DMS79 treated with DMSO at 0.1 percent for 48 hours (cell line): Measurements from ENCODE around the gene PLD3.
"Not testable (repeated sequence)": the region's sequence is repeated elsewhere in the genome, so short reads cannot be mapped to it uniquely, and the experiment has no call there.

Experiments
- DNase-seq: peaks from one replicate; lab custom pipeline; 2025; lab: John Stamatoyannopoulos, UW

PLD3 gene

DNA sequence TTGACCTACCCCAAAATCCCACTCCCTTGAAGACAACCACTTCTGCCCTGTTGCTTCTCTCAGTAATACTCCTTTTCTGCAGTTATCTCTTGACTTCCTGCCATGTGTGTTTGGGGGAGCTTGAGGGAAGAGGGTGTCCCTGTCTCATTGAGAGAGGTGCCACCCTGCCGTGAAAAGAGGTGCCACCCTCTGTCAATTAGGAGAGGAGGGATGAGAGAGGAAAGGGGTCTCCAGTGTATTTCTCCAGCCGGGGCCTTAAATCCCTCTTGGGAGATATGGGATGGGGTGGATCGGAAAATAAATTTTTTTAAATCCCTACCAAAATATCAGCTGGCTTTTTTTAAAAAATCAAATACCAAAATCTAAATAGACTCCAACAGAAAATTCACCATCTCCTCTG, 16.5 kb downstream of the PLD3 start:
- no peak for DNase-seq

GRCh38 chr19:40365613-40366401, 17.3 kb downstream of the PLD3 start:
- no peak for DNase-seq

- DNase-seq: no peak
Observed at GRCh38 chr19:40366697-40367561, 18.4 kb downstream of the PLD3 start.

DNA sequence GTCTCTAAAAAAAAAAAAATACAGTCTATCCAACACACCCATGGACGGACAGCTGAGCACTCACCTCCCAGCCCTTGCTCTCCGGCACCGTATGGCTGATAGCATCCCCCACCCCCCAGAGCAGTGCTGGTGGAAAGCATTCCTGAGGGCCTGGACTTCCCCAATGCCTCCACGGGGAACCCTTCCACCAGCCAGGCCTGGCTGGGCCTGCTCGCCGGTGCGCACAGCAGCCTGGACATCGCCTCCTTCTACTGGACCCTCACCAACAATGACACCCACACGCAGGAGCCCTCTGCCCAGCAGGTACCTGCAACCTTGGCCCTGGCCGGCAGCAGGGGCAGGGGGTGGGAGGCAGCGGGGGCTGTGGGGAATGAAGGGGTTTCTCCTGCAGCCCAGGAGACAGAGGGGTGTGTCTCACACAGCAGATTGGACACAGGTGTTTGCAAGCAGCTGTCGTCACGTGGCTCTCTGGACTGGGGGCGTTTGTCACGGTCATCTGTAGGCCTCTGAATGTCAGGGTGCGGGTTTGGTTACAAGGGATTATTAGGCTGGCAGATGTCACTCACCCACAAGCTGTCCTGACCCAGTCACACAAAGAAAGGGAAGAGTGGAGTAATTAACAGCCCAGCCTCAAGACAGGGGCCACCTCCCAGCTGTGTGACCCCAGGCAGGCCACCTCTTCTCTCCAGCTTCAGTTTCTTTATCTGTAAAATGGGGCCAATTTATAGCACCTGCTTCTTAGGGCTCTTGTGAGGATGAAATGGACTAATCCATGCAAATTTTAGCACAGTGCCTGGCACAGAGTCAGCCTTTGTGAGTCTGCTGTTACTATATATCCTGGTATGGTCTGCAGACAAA, 19.3 kb downstream of the PLD3 start:
- DNase-seq: no peak

- DNase-seq: no peak
Observed at GRCh38 chr19:40369797-40370196, 21.3 kb downstream of the PLD3 start.

DNA sequence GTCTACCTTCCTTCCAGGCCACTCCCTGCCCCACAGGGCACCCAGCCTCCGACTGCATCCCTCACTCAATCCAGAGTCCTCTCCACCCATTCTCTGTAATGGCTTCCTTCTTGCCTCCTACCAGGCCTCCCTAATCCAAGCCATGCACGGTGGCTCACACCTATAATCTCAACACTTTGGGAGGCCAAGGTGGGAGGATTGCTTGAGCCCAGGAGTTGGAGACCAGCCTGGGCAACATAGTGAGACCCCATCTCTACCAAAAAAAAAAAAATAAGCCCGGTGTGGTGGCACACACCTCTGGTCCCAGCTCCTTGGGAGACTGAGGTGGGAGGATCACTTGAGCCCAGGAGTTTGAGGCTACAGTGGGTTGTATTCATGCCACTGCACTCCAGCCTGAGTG, 21.8 kb downstream of the PLD3 start:
- not testable (repeated sequence) for DNase-seq

DNA sequence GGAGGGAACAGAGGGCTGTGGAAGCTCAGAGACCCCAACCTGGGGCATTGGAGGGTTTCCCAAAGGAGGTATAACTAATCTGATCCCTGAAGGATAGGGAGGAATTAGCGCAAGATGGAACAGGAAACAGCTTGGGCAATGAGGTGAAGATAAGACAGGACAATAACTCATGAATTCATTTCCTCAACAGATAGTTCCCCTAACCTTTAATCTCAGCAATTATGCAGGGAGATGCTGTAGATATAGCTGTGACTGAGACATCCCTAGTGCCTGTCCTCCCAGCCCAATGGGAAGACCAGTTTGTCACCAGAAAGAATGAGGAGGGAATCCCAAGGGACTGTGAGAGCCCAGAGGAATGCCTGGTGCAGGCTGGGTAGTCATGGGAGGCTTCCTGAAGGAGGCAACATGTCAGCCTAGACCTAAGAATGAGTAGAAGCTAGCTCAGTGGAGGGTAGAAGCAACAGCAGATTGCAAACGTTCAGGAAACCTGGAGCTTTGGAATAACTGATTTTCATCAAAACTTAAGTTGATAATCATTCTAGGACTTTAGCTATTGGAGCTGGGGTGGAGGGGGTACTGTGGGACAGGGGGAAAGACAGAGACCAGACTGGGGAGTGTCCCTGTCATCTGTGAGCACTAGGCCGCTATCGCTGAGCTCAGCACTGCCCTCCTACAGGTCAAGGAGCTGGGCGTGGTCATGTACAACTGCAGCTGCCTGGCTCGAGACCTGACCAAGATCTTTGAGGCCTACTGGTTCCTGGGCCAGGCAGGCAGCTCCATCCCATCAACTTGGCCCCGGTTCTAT, 22.7 kb downstream of the PLD3 start:
- DNase-seq: no peak

DNA sequence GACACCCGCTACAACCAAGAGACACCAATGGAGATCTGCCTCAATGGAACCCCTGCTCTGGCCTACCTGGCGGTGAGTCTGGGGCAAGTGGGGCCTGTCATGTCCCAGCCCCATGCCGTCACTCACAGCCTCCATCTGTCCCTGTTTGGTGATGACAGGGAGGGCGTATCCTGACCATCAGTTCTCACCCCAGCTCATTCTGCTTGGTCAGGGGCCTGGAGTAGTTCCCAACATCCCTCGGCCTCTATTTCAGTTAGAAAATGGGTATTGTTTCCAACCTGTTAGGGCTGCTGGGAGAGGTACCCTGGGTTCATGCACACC, 23.3 kb downstream of the PLD3 start:
- no peak for DNase-seq

DNA sequence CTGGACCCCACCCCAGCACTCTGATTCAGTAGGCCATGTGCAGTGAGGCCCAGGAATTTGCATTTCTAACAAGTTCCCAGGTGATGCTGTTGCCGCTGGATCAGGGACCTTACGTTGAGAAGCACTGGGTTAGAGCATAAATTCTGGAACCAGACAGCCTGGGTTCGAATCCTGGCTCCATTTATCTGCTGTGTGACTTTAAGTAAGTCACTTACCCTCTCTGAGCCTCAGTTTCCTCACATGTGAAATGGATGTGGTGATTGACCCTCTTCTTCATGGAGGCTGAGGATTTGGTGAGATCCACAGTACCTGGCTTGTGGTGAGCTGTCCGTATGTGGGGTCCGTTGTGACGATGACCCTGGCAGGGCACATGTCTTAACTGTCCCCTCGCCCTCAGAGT, 25.6 kb downstream of the PLD3 start:
- no peak for DNase-seq

- DNase-seq: no peak
Observed at GRCh38 chr19:40376286-40376862, 27.9 kb downstream of the PLD3 start.

- DNase-seq: no peak
Observed at GRCh38 chr19:40377876-40378385, 29.4 kb downstream of the PLD3 start.

DNA sequence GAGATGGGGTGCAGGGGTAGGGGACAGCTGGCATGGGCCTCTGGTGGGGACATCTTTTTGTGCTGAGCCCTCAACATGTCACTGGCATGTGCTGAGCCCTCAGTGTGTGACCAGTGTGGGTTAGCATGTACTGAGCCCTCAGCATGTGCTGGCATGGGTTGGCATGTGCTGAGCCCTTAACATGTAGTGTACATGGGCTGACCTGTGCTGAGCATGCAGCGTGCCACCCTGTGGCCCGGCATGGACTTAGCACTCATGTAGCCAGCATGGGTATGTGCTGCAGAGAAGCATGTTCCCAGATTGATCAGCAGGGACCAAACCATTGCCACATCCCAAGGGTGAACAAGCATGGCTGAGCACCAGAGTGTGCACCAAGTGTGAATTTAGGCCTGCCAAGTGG, 30.0 kb downstream of the PLD3 start:
- DNase-seq: no peak

DNA sequence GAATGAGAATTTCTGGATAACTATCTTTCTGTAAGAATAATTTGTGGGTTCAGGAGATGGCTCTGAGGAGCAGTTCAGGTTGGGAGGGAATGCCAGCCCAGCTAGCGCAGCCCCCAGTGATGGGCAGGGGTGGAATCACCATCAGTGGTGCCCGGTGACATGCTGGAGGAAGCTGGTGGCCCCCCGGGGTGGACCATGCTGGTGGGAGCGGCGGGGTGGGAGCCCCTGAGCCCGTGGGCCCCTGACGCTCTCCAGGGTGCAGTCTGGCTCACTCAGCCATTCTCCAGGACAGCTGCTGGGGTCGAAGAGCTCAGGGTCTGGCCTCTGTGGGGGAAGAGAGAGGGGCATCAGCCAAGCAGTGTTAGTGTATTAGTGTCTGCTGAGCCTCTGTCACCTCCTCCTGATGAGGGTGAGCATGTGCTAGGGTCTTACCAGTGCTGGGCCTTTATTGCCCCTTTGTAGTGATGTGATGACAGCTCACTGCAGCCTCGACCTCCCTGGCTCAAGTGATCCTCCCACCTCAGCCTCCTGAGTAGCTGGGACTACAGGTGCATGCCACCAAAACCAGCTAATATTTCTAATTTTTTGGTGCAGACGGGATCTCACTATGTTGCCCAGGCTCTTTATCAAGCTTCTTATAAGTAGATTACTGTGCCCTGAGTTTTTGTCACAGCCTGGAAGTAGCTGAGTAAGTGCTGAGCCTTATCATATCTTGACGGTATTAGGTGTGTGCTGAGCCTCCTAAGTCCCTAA, 31.1 kb downstream of the PLD3 start:
- DNase-seq: no peak

DNA sequence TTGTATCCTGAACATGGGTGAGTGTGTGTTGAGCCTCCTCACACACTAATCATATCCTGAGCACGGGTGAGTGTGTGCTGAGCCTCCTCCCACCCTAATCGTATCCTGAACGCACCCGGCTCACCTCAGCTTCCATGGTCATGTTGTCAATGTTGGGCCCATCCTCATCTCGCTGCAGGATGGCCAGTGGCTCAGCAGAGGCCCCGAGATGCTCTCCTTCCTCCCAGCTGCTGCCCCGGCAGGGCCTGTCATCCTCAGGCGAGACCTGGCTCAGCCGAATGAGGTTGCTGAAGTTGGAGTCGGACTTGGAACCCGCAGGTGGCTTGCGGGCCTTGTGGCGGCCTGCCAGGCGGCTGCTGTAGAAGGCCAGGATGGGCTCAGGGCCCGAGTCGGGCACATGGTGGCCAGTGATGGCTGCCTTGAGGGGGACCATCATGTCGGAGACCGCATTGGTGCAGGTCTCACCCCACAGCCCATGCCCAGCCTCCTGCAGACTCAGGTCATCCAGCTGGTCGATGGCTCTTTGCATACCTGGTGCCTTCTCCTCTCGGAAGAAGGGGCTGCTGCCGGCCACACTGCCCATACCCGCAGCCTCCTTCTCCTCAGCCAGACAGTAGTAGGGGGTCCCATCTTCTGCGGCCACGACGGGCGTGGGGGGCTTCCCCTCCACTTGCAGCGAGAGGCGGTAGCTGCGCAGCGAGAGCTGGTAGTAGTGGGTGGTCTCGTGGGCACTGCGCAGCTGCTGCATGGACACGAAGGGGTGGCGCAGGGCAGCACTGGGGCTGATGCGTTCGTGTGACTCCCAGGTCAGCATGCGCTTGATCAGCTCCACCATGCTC, 31.9 kb downstream of the PLD3 start:
- no peak for DNase-seq

DNA sequence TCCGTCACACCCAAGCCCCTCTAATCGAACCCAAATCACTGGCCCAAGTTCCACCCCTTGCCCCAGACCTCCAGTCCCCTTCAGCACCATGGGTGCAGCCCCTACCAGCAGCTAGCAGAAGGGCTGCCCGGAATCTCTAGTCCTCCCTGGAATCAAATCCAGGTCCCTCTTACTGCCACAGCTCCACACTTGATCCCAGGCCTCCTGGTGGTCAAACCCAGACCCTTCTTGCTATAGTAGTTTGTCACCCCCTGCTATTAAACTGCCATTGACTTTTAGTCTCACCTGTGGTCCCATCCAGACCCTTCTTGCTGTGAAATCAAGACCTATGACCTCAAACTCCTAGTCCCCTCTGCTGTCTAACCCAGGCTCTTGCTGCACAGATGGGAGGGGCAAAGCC, 32.8 kb downstream of the PLD3 start:
- no peak for DNase-seq

- DNase-seq: no peak
Observed at GRCh38 chr19:40383668-40384248, 35.3 kb downstream of the PLD3 start.

DNA sequence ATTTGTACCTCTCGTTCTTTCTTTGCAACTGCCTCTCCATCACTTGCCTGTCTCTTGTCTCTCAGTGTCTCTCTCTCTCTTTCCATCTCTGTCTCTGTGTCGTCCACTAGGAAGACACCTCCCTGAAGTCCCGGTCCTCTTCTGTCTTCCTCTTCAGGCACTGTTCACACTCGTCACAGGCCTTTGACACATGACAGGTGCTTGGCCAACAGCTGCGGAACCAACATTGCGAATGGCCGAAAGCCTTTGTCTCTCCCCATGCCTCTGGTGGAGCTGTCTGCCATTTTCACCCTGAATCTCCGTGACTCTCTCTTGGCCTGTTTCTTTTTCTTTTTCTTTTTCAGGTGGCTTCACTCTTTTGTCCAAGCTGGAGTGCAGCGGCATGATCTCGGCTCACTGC, 38.7 kb downstream of the PLD3 start:
- no peak for DNase-seq

GRCh38 chr19:40388481-40388880, 40.0 kb downstream of the PLD3 start:
- DNase-seq: no peak
